ENCODE data around the gene SNRNP48. TPM values are rescaled to one million over a fixed set of nuclear protein-coding genes. Genes with fewer than 3 reads are reported as not detected.

SNRNP48 gene
- polyA plus RNA-seq, 6 donors from 2014 or later, result 5.3 to 15.1 (median 11.0) TPM

- Mint-ChIP-seq H3K36me3 (peaks cover 7 to 8% of the 10 kb centered on the region in 2 donors), H3K4me3 (peak overlapping the region; percentile 91 to 100 (median 98)), H3K9me3 (no peaks in the 10 kb centered on the region), H3K27ac (peak overlapping the region in 4 of 6 donors; percentile 84 to 98 (median 93)), H3K4me1 (peaks cover 33 to 43% (median 43%) of the 10 kb centered on the region in 3 donors), H3K27me3 (peaks cover 0 to 12% (median 8%) of the 10 kb centered on the region in 3 donors)
- ATAC-seq (ENCODE audit: low read depth in 2 of 2), result no peak
- DNase-seq, result no peak
Measured at GRCh38 chr6:7589221-7589620, 777 bp upstream of the SNRNP48 start.

DNA sequence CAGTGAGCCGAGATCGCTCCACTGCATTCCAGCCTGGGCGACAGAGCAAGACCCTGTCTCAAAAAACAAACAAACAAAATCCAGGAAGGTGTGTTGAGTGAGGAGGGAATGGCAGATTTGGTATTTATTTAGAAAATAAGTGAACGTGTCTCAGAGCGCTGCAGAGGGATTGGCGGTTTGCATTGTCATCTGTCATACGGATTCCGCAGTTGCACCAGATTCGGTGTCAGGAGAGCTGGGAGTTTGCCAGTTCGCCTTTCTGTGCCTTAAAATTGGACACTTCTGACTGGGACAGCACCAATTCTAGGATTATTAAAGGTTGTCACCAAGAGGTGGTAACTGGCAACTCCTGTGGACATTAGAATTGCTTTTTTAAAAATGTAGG lies 912 bp downstream of the SNRNP48 start:
- H3K36me3 Mint-ChIP-seq, result peaks cover 4 to 7% of the 10 kb centered on the region in 2 donors
- H3K4me1 Mint-ChIP-seq, result peaks cover 33 to 43% (median 43%) of the 10 kb centered on the region in 3 donors
- peak overlapping the region; percentile 91 to 100 (median 98) for H3K4me3 Mint-ChIP-seq
- DNase-seq (no peak), ATAC-seq (ENCODE audit: low read depth in 2 of 2) (no peak)
- H3K9me3 Mint-ChIP-seq, result no peaks in the 10 kb centered on the region
- H3K27ac Mint-ChIP-seq, result peak overlapping the region in 5 of 6 donors; percentile 14 to 91 (median 84)
- no peaks in the 10 kb centered on the region for H3K27me3 Mint-ChIP-seq

GRCh38 chr6:7591770-7592169 lies 1.8 kb downstream of the SNRNP48 start:
- no peaks in the 10 kb centered on the region for H3K27me3 Mint-ChIP-seq
- peak overlapping the region in 6 of 8 donors; percentile 1 to 96 (median 36) for H3K4me3 Mint-ChIP-seq
- ATAC-seq (ENCODE audit: low read depth in 2 of 2), result no peak
- peaks cover 33 to 43% (median 43%) of the 10 kb centered on the region in 3 donors for H3K4me1 Mint-ChIP-seq
- no peak for DNase-seq
- no peaks in the 10 kb centered on the region for H3K9me3 Mint-ChIP-seq
- peak overlapping the region in 1 of 6 donors; percentile 55 for H3K27ac Mint-ChIP-seq
- H3K36me3 Mint-ChIP-seq, result peaks cover 4 to 7% of the 10 kb centered on the region in 2 donors

DNA sequence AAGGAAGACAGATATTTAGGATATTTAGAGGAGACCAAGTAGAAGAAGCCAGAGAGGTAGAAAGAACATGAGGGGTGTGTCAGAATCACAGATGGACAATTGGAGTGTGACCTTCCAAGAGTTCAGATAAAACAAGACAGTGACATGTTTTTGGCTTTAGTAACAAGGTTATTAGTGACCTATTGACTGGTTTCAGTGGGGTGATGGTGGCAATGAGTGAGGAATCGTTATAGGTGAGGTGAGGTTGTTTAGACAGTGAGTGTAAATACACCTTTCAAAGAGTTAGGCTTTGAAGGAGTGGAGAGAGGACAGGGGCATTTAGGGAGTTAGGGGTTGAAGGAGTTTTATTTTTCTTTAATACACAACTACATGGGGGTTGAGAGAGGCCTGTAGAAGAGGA lies 3.2 kb downstream of the SNRNP48 start:
- Mint-ChIP-seq H3K9me3 (no peaks in the 10 kb centered on the region), H3K27ac (peak overlapping the region in 4 of 6 donors; percentile 47 to 86 (median 70)), H3K36me3 (peaks cover 7 to 10% of the 10 kb centered on the region in 2 donors), H3K27me3 (no peaks in the 10 kb centered on the region), H3K4me1 (peaks cover 33 to 43% (median 36%) of the 10 kb centered on the region in 3 donors), H3K4me3 (peak overlapping the region in 1 of 8 donors; percentile 31)
- DNase-seq, result no peak
- no peak for ATAC-seq (ENCODE audit: low read depth in 2 of 2)

DNA sequence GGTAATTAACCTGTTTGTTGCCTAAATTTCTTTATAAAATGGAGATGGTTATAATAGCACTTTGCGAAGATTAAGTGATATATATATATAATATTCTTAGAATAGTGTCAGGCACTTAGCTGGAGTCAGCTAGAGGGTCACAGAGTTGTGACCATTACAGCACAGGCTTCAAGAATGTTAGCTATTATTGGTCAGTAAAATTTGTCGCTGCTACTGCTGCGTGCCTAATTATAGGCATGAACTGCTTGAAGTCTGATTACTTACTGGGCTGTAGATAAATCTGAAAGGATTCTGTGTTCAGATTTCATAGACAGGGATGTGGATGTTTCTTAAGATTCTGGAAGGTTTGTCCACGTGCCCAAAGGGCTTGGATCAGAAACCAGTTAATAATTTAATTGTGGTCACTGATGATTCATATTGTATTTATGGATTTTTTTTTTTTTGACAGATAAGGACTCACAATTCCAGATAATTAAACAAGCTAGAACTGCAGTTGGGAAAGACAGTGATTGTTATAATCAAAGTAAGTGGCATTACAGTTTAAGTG lies 4.7 kb downstream of the SNRNP48 start:
- no peak for ATAC-seq (ENCODE audit: low read depth in 2 of 2)
- no peak overlapping the region for H3K4me3 Mint-ChIP-seq
- no peak for DNase-seq
- peaks cover 30 to 37% (median 32%) of the 10 kb centered on the region in 3 donors for H3K4me1 Mint-ChIP-seq
- no peaks in the 10 kb centered on the region for H3K9me3 Mint-ChIP-seq
- no peaks in the 10 kb centered on the region for H3K27me3 Mint-ChIP-seq
- peak overlapping the region in 1 of 6 donors; percentile 28 for H3K27ac Mint-ChIP-seq
- peaks cover 7 to 10% of the 10 kb centered on the region in 2 donors for H3K36me3 Mint-ChIP-seq

GRCh38 chr6:7604003-7604402 lies 14.0 kb downstream of the SNRNP48 start:
- Mint-ChIP-seq H3K9me3 (no peaks in the 10 kb centered on the region), H3K36me3 (peaks cover 31 to 42% of the 10 kb centered on the region in 2 donors), H3K27ac (peak overlapping the region in 2 of 6 donors; percentile 52 to 81), H3K4me1 (no peaks in the 10 kb centered on the region), H3K4me3 (no peak overlapping the region), H3K27me3 (no peaks in the 10 kb centered on the region)
- ATAC-seq (ENCODE audit: low read depth in 2 of 2) (no peak), DNase-seq (no peak)

- no peak for ATAC-seq (ENCODE audit: low read depth in 2 of 2)
- Mint-ChIP-seq H3K9me3 (no peaks in the 10 kb centered on the region), H3K36me3 (peaks cover 31 to 42% of the 10 kb centered on the region in 2 donors), H3K27me3 (no peaks in the 10 kb centered on the region), H3K4me1 (no peaks in the 10 kb centered on the region), H3K4me3 (no peak overlapping the region), H3K27ac (no peak overlapping the region)
- DNase-seq, result no peak
Measured at GRCh38 chr6:7604506-7604905, 14.5 kb downstream of the SNRNP48 start.

DNA sequence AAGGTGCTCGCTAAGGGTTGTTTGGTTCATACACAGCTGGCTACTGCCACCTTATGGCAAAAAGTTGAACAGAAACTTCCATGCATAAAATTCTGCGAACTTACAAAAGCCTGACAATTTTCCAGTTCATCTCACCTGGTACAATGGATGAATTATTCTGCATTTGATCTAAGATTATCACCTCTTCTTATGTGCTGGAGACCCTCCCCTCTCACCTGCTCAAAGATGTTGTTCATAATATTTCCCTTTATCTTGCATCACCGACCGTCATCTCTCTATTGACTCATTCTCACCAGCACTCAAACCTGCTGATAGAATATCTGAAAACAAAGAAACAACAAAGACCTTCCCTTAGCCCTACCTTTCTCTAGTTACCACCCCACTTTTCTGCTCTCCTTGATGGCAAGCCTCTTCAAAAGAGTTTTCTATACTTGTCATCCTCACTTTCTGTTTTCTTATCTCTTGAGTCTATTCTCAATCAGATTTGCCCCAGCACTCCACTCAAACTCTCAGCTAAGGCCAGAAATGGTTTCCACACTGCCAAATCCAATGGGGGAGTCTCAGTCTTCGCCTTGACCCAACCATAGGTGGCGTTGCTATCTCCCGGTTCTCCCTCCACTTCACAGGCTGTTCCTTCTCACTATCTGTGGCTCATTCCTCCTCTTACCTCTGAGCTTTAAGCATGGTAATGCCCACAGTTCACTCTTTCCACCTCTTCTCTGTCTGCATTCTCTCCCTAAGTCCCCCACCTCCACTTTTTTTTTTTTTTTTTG lies 25.8 kb downstream of the SNRNP48 start:
- peak in 1 of 2 donors; percentile 40 for ATAC-seq (ENCODE audit: low read depth in 2 of 2)
- no peak overlapping the region for H3K27ac Mint-ChIP-seq
- peaks cover 6 to 17% (median 8%) of the 10 kb centered on the region in 3 donors for H3K4me1 Mint-ChIP-seq
- H3K36me3 Mint-ChIP-seq, result peaks cover 4 to 8% of the 10 kb centered on the region in 2 donors
- peaks cover 0 to 11% (median 6%) of the 10 kb centered on the region in 3 donors for H3K27me3 Mint-ChIP-seq
- H3K4me3 Mint-ChIP-seq, result no peak overlapping the region
- H3K9me3 Mint-ChIP-seq, result no peaks in the 10 kb centered on the region
- DNase-seq, result peak; percentile 32

GRCh38 chr6:7617801-7618764 lies 28.1 kb downstream of the SNRNP48 start:
- H3K9me3 Mint-ChIP-seq, result no peaks in the 10 kb centered on the region
- peaks cover 3 to 11% (median 6%) of the 10 kb centered on the region in 3 donors for H3K27me3 Mint-ChIP-seq
- no peak overlapping the region for H3K4me3 Mint-ChIP-seq
- H3K27ac Mint-ChIP-seq, result no peak overlapping the region
- peaks cover 1 to 3% of the 10 kb centered on the region in 2 donors for H3K36me3 Mint-ChIP-seq
- H3K4me1 Mint-ChIP-seq, result peaks cover 6 to 17% (median 8%) of the 10 kb centered on the region in 3 donors
- no peak for DNase-seq
- no peak for ATAC-seq (ENCODE audit: low read depth in 2 of 2)

DNA sequence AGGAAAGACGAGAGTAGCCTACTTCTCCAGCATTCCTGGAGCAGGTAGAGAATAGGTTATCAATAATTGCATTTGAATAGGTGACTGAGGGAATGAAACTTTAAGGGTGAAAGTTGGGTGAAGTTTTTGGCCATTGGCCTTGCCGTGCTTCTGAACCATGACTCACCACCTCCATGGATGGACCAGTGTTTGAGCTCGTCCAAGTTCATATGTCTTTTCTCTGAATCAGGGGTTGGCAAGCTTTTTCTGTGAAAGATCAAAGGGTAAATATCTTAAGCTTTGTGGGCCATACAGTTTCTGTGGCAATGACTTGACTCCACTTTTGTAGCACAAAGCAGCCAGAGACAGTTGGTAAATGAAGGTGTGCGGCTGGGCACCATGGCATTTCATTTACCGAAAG lies 31.8 kb downstream of the SNRNP48 start:
- DNase-seq (no peak), ATAC-seq (ENCODE audit: low read depth in 2 of 2) (no peak)
- no peak overlapping the region for H3K27ac Mint-ChIP-seq
- peaks cover 0 to 10% (median 0%) of the 10 kb centered on the region in 3 donors for H3K4me1 Mint-ChIP-seq
- no peaks in the 10 kb centered on the region for H3K9me3 Mint-ChIP-seq
- H3K4me3 Mint-ChIP-seq, result peak overlapping the region in 1 of 8 donors; percentile 38
- H3K36me3 Mint-ChIP-seq, result no peaks in the 10 kb centered on the region
- peaks cover 3 to 11% (median 6%) of the 10 kb centered on the region in 3 donors for H3K27me3 Mint-ChIP-seq

DNA sequence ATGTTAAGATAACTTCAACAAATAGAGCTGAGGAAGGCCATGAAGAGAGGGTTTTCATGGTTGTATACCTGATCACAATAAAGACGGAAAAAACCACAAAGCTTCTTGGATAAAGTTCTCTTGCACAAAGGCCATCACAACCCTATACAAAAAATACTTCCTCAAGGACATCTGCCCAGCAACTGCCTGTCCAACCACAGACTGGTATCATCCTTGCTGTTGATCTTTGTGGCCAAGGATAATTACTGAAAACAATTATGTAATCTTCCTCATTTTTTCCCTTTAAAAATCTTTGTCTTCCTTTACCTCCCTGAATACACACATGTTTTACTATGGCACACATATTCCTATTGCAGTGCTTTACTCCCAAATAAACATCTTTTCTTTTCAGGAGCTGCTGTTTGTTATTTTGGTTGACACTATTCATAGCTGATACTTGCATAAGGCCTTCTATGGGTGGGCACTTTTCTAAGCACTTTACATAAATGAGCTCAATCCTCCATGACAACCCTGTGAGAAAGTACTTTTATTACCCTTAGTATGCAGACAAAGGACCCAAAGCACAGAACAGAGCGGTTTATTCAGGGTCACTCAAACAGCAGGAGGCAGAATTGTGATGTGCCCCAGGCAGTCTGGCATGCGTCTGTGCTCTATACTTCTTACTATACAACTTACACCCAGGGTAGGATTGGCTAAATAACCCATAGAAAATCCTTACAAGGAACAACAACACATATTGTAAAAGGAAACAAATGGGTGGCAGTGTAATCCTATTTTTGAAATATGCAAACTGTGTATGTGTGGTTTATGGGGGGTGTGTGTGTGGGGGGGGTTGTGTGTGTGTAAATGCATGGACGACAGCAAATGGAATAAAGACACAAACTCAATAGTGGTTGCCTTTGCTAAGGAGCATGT lies 35.1 kb downstream of the SNRNP48 start:
- H3K4me3 Mint-ChIP-seq, result no peak overlapping the region

DNA sequence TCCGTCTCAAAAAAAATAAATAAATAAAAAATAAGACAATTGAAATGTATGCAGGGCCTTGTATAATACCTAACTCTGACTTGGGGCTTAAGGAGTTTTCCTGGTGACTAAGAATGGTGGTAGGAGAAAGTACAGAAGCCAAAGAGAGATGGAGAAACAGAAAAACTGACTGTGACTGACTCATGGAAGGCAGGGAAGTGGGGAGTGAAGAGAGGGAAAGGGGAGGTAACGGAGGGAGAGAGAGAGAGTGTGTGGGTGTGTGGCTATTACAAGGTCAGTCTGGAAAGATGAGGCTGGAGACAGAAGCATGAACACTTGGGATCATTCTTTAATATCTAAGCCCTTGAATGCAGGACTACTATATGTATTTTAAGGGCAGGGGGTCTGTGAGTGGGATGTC lies 38.5 kb downstream of the SNRNP48 start:
- Mint-ChIP-seq H3K27ac (peak overlapping the region in 1 of 6 donors; percentile 24), H3K4me3 (no peak overlapping the region), H3K36me3 (no peaks in the 10 kb centered on the region), H3K27me3 (peaks cover 12 to 27% (median 23%) of the 10 kb centered on the region in 3 donors), H3K4me1 (no peaks in the 10 kb centered on the region), H3K9me3 (no peaks in the 10 kb centered on the region)
- no peak for DNase-seq
- ATAC-seq (ENCODE audit: low read depth in 2 of 2), result no peak

More for the DNA sequence above, 35.1 kb downstream of the SNRNP48 start:
- ATAC-seq (ENCODE audit: low read depth in 2 of 2), result no peak
- Mint-ChIP-seq H3K27ac (no peak overlapping the region), H3K4me1 (no peaks in the 10 kb centered on the region), H3K9me3 (no peaks in the 10 kb centered on the region), H3K27me3 (peaks cover 14 to 16% (median 15%) of the 10 kb centered on the region in 3 donors), H3K36me3 (no peaks in the 10 kb centered on the region)
- DNase-seq, result no peak

All from naive B cell (primary cell).